BE2C (cell line): ENCODE data around the gene VWA3B.

ENCODE experiments used
- DNase-seq: peaks from one replicate; pipeline ENCODE4 v3.0.0-alpha.2; 2020
- H3K27me3 ChIP-seq: fragments of 250-450 bp; sonication (Bioruptor Pico); 2 replicates; pipeline ENCODE4 v1.5.1; 2020; ENCODE audit warnings: mild to moderate bottlenecking
- H3K36me3 ChIP-seq: fragments of 250-450 bp; sonication (Bioruptor Pico); 2 replicates; pipeline ENCODE4 v1.5.1; 2020; ENCODE audit warnings: mild to moderate bottlenecking
- H3K4me1 ChIP-seq: fragments of 250-450 bp; sonication (Bioruptor Pico); 2 replicates; pipeline ENCODE4 v1.5.1; 2020
- H3K4me3 ChIP-seq: 2 replicates; pipeline ENCODE4 v1.5.1; 2011; ENCODE audit warnings: low read depth, low read length
- H3K9me3 ChIP-seq: fragments of 250-450 bp; sonication (Bioruptor Pico); 2 replicates; pipeline ENCODE4 v1.5.1; 2020
- CTCF ChIP-seq: IDR thresholded peaks from 2 replicates; pipeline ENCODE4 v1.5.1; 2012; ENCODE audit warnings: mild to moderate bottlenecking, low read depth, low read length

The VWA3B gene

GRCh38 chr2:98245491-98245890 is 158.5 kb downstream of the VWA3B start:
- Histone ChIP-seq H3K4me3 (no peak overlapping the region), H3K4me1 (no peaks in the 10 kb centered on the region), H3K9me3 (no peaks in the 10 kb centered on the region), H3K27me3 (no peaks in the 10 kb centered on the region), H3K36me3 (no peaks in the 10 kb centered on the region)
- TF ChIP-seq CTCF, result no peak
- no peak for DNase-seq

- no peak for DNase-seq
- TF ChIP-seq CTCF, result no peak
- H3K36me3 ChIP-seq, result no peaks in the 10 kb centered on the region
- H3K27me3 ChIP-seq, result no peaks in the 10 kb centered on the region
- no peaks in the 10 kb centered on the region for H3K9me3 ChIP-seq
- H3K4me3 ChIP-seq, result no peak overlapping the region
- no peaks in the 10 kb centered on the region for H3K4me1 ChIP-seq
Observed at GRCh38 chr2:98247383-98247782, 160.4 kb downstream of the VWA3B start.

- Histone ChIP-seq H3K36me3 (no peaks in the 10 kb centered on the region), H3K27me3 (no peaks in the 10 kb centered on the region), H3K4me3 (no peak overlapping the region), H3K9me3 (no peaks in the 10 kb centered on the region), H3K4me1 (no peaks in the 10 kb centered on the region)
- DNase-seq, result no peak
- TF ChIP-seq CTCF, result no peak
Observed at GRCh38 chr2:98252038-98252773, 165.2 kb downstream of the VWA3B start.

GRCh38 chr2:98253461-98254070 is 166.6 kb downstream of the VWA3B start:
- Histone ChIP-seq H3K4me3 (no peak overlapping the region), H3K36me3 (no peaks in the 10 kb centered on the region), H3K4me1 (no peaks in the 10 kb centered on the region), H3K9me3 (no peaks in the 10 kb centered on the region), H3K27me3 (no peaks in the 10 kb centered on the region)
- no peak for TF ChIP-seq CTCF
- no peak for DNase-seq

- no peak overlapping the region for H3K4me3 ChIP-seq
- no peaks in the 10 kb centered on the region for H3K36me3 ChIP-seq
- no peak for DNase-seq
- no peaks in the 10 kb centered on the region for H3K27me3 ChIP-seq
- TF ChIP-seq CTCF, result no peak
- no peaks in the 10 kb centered on the region for H3K4me1 ChIP-seq
- no peaks in the 10 kb centered on the region for H3K9me3 ChIP-seq
Observed at GRCh38 chr2:98254504-98255059, 167.6 kb downstream of the VWA3B start.

- H3K27me3 ChIP-seq, result no peaks in the 10 kb centered on the region
- H3K36me3 ChIP-seq, result no peaks in the 10 kb centered on the region
- no peaks in the 10 kb centered on the region for H3K9me3 ChIP-seq
- TF ChIP-seq CTCF, result no peak
- DNase-seq, result no peak
- H3K4me1 ChIP-seq, result no peaks in the 10 kb centered on the region
- H3K4me3 ChIP-seq, result no peak overlapping the region
Observed at GRCh38 chr2:98258906-98259305, 171.9 kb downstream of the VWA3B start.
